Activated CD8-positive, alpha-beta memory T cell treated with anti-CD3 and anti-CD28 coated beads, Interleukin-2, amount 10 ng/mL, durations not matched to agents 7 days and 5 days (primary cell): ENCODE data around the gene EBF3. TPM values are rescaled to one million over a fixed set of nuclear protein-coding genes. Genes with fewer than 3 reads are reported as not detected.

ENCODE experiments used
- ATAC-seq: fragments of 150-1000 bp; cut with Tn5 transposase; one replicate; pipeline ENCODE4 v1.10.0; 2021; ENCODE audit warnings: moderate library complexity
- CTCF ChIA-PET: fragments of 350-600 bp; sonication (Branson Sonifier 250); formaldehyde crosslinking; loops from one replicate; lab custom pipeline; 2021; ENCODE audit warnings: antibody characterized with exemption; lab: Charles Lee
- DNase-seq: peaks from one replicate; pipeline ENCODE4 v3.0.0-alpha.2; 2020
- H3K27ac Mint-ChIP-seq: one replicate; pipeline ENCODE4 v1.8.0; 2021; ENCODE audit warnings: mild to moderate bottlenecking, mixed read lengths
- H3K27me3 Mint-ChIP-seq: one replicate; pipeline ENCODE4 v1.8.0; 2021; ENCODE audit warnings: mixed read lengths
- H3K36me3 Mint-ChIP-seq: one replicate; pipeline ENCODE4 v1.8.0; 2021; ENCODE audit warnings: mild to moderate bottlenecking, mixed read lengths
- H3K4me1 Mint-ChIP-seq: one replicate; pipeline ENCODE4 v1.8.0; 2021; ENCODE audit warnings: mixed read lengths
- H3K4me3 Mint-ChIP-seq: one replicate; pipeline ENCODE4 v1.8.0; 2021; ENCODE audit warnings: mild to moderate bottlenecking, moderate library complexity, mixed read lengths
- H3K9me3 Mint-ChIP-seq: one replicate; pipeline ENCODE4 v1.8.0; 2022; ENCODE audit warnings: low read depth, mixed read lengths
- total RNA-seq, 2 experiments: library from RNA; stranded (reverse); gene quantifications; one replicate each; pipeline ENCODE4 v1.2.3, GENCODE V29; 2021

The EBF3 gene
- total RNA-seq, 2 experiments from 2014 or later: not detected

- H3K27ac Mint-ChIP-seq: no peak overlapping the region
- ATAC-seq (no peak), DNase-seq (no peak)
- no peak overlapping the region for H3K4me3 Mint-ChIP-seq
- peaks cover 7% of the 10 kb centered on the region for H3K9me3 Mint-ChIP-seq
- no peaks in the 10 kb centered on the region for H3K4me1 Mint-ChIP-seq
- CTCF ChIA-PET: no interaction called here
- H3K27me3 Mint-ChIP-seq: no peaks in the 10 kb centered on the region
- no peaks in the 10 kb centered on the region for H3K36me3 Mint-ChIP-seq
Measured at GRCh38 chr10:129845111-129845753, 118.8 kb downstream of the EBF3 start.

GRCh38 chr10:129844216-129844766 lies 119.8 kb downstream of the EBF3 start:
- DNase-seq: no peak
- Mint-ChIP-seq H3K4me1 (no peaks in the 10 kb centered on the region), H3K9me3 (peaks cover 7% of the 10 kb centered on the region), H3K4me3 (no peak overlapping the region), H3K36me3 (no peaks in the 10 kb centered on the region), H3K27me3 (no peaks in the 10 kb centered on the region), H3K27ac (no peak overlapping the region)
- CTCF ChIA-PET: no interaction called here
- no peak for ATAC-seq

- CTCF ChIA-PET: no interaction called here
- Mint-ChIP-seq H3K27ac (no peak overlapping the region), H3K27me3 (no peaks in the 10 kb centered on the region), H3K36me3 (no peaks in the 10 kb centered on the region), H3K9me3 (peaks cover 7% of the 10 kb centered on the region), H3K4me1 (no peaks in the 10 kb centered on the region), H3K4me3 (no peak overlapping the region)
- ATAC-seq (no peak), DNase-seq (no peak)
Measured at GRCh38 chr10:129843702-129844101, 120.4 kb downstream of the EBF3 start.

GRCh38 chr10:129843131-129843541 lies 120.9 kb downstream of the EBF3 start:
- no peak for DNase-seq
- Mint-ChIP-seq H3K9me3 (peaks cover 7% of the 10 kb centered on the region), H3K4me1 (no peaks in the 10 kb centered on the region), H3K36me3 (no peaks in the 10 kb centered on the region), H3K27me3 (no peaks in the 10 kb centered on the region), H3K27ac (no peak overlapping the region), H3K4me3 (no peak overlapping the region)
- CTCF ChIA-PET: no interaction called here
- ATAC-seq: no peak

- no peak for DNase-seq
- CTCF ChIA-PET: no interaction called here
Measured at GRCh38 chr10:129842031-129842430, 122.0 kb downstream of the EBF3 start.

GRCh38 chr10:129841590-129841989 lies 122.5 kb downstream of the EBF3 start:
- no peaks in the 10 kb centered on the region for H3K4me1 Mint-ChIP-seq
- no peak for DNase-seq
- H3K27me3 Mint-ChIP-seq: no peaks in the 10 kb centered on the region
- ATAC-seq: no peak
- no peak overlapping the region for H3K27ac Mint-ChIP-seq
- peaks cover 7% of the 10 kb centered on the region for H3K9me3 Mint-ChIP-seq
- no peak overlapping the region for H3K4me3 Mint-ChIP-seq
- H3K36me3 Mint-ChIP-seq: no peaks in the 10 kb centered on the region
- CTCF ChIA-PET: no interaction called here

More at GRCh38 chr10:129842031-129842430, 122.0 kb downstream of the EBF3 start:
- peaks cover 7% of the 10 kb centered on the region for H3K9me3 Mint-ChIP-seq
- H3K4me3 Mint-ChIP-seq: no peak overlapping the region
- H3K36me3 Mint-ChIP-seq: no peaks in the 10 kb centered on the region
- H3K4me1 Mint-ChIP-seq: no peaks in the 10 kb centered on the region
- H3K27ac Mint-ChIP-seq: no peak overlapping the region
- H3K27me3 Mint-ChIP-seq: no peaks in the 10 kb centered on the region
- ATAC-seq: no peak

GRCh38 chr10:129841071-129841470 lies 123.0 kb downstream of the EBF3 start:
- no peaks in the 10 kb centered on the region for H3K4me1 Mint-ChIP-seq
- CTCF ChIA-PET: no interaction called here
- H3K27me3 Mint-ChIP-seq: no peaks in the 10 kb centered on the region
- no peaks in the 10 kb centered on the region for H3K36me3 Mint-ChIP-seq
- peaks cover 7% of the 10 kb centered on the region for H3K9me3 Mint-ChIP-seq
- no peak overlapping the region for H3K4me3 Mint-ChIP-seq
- no peak overlapping the region for H3K27ac Mint-ChIP-seq
- ATAC-seq: no peak
- DNase-seq: no peak

GRCh38 chr10:129840196-129840590 lies 123.9 kb downstream of the EBF3 start:
- no peak overlapping the region for H3K27ac Mint-ChIP-seq
- no peaks in the 10 kb centered on the region for H3K4me1 Mint-ChIP-seq
- ATAC-seq (no peak), DNase-seq (no peak)
- CTCF ChIA-PET: no interaction called here
- peaks cover 7% of the 10 kb centered on the region for H3K9me3 Mint-ChIP-seq
- H3K36me3 Mint-ChIP-seq: no peaks in the 10 kb centered on the region
- no peak overlapping the region for H3K4me3 Mint-ChIP-seq
- H3K27me3 Mint-ChIP-seq: no peaks in the 10 kb centered on the region

GRCh38 chr10:129839285-129840195 lies 124.5 kb downstream of the EBF3 start:
- CTCF ChIA-PET: no interaction called here
- DNase-seq (no peak), ATAC-seq (no peak)
- Mint-ChIP-seq H3K9me3 (peaks cover 7% of the 10 kb centered on the region), H3K36me3 (no peaks in the 10 kb centered on the region), H3K27me3 (no peaks in the 10 kb centered on the region), H3K4me1 (no peaks in the 10 kb centered on the region), H3K4me3 (no peak overlapping the region), H3K27ac (no peak overlapping the region)

- no peaks in the 10 kb centered on the region for H3K27me3 Mint-ChIP-seq
- no peaks in the 10 kb centered on the region for H3K4me1 Mint-ChIP-seq
- H3K36me3 Mint-ChIP-seq: no peaks in the 10 kb centered on the region
- H3K4me3 Mint-ChIP-seq: no peak overlapping the region
- no peak for DNase-seq
- peaks cover 7% of the 10 kb centered on the region for H3K9me3 Mint-ChIP-seq
- CTCF ChIA-PET: no interaction called here
- ATAC-seq: no peak
- H3K27ac Mint-ChIP-seq: no peak overlapping the region
Measured at GRCh38 chr10:129838794-129839193, 125.3 kb downstream of the EBF3 start.

- CTCF ChIA-PET: no interaction called here
- DNase-seq: no peak
- H3K9me3 Mint-ChIP-seq: peaks cover 7% of the 10 kb centered on the region
- no peak for ATAC-seq
- H3K27me3 Mint-ChIP-seq: no peaks in the 10 kb centered on the region
- H3K4me1 Mint-ChIP-seq: no peaks in the 10 kb centered on the region
- H3K4me3 Mint-ChIP-seq: no peak overlapping the region
- no peak overlapping the region for H3K27ac Mint-ChIP-seq
- no peaks in the 10 kb centered on the region for H3K36me3 Mint-ChIP-seq
Measured at GRCh38 chr10:129837909-129838582, 126.0 kb downstream of the EBF3 start.

- H3K4me3 Mint-ChIP-seq: no peak overlapping the region
- CTCF ChIA-PET: no interaction called here
- H3K36me3 Mint-ChIP-seq: no peaks in the 10 kb centered on the region
- H3K4me1 Mint-ChIP-seq: no peaks in the 10 kb centered on the region
- DNase-seq (no peak), ATAC-seq (no peak)
- H3K27ac Mint-ChIP-seq: no peak overlapping the region
- peaks cover 5% of the 10 kb centered on the region for H3K9me3 Mint-ChIP-seq
- H3K27me3 Mint-ChIP-seq: no peaks in the 10 kb centered on the region
Measured at GRCh38 chr10:129836253-129836652, 127.8 kb downstream of the EBF3 start.

GRCh38 chr10:129833994-129834739 lies 129.9 kb downstream of the EBF3 start:
- H3K27ac Mint-ChIP-seq: no peak overlapping the region
- H3K9me3 Mint-ChIP-seq: no peaks in the 10 kb centered on the region
- H3K4me3 Mint-ChIP-seq: no peak overlapping the region
- H3K27me3 Mint-ChIP-seq: no peaks in the 10 kb centered on the region
- no peaks in the 10 kb centered on the region for H3K4me1 Mint-ChIP-seq
- ATAC-seq: no peak
- DNase-seq: no peak
- CTCF ChIA-PET: no interaction called here
- H3K36me3 Mint-ChIP-seq: no peaks in the 10 kb centered on the region
